HEK293T (cell line): ENCODE results near the gene IRF2BPL.

ENCODE experiments used
- BHLHE40 ChIP-seq: fragments of 450-650 bp; IDR thresholded peaks from 2 replicates; pipeline ENCODE4 v1.6.1; 2016; ENCODE audit warnings: mild to moderate bottlenecking, moderate library complexity, borderline replicate concordance
- FOXM1 ChIP-seq: fragments of 450-650 bp; IDR thresholded peaks from 2 replicates; pipeline ENCODE4 v1.6.1; 2017; ENCODE audit warnings: mild to moderate bottlenecking, borderline replicate concordance
- HDGF ChIP-seq: fragments of 450-650 bp; IDR thresholded peaks from 2 replicates; pipeline ENCODE4 v1.6.1; 2017; ENCODE audit warnings: antibody characterized with exemption, borderline replicate concordance
- L3MBTL2 ChIP-seq: fragments of 450-650 bp; conservative IDR thresholded peaks from 2 replicates; pipeline ENCODE4 v1.6.1; 2016; ENCODE audit warnings: mild to moderate bottlenecking
- SUZ12 ChIP-seq: fragments of 450-650 bp; IDR thresholded peaks from 2 replicates; pipeline ENCODE4 v1.6.1; 2016; ENCODE audit warnings: mild to moderate bottlenecking

GRCh38 chr14:77074969-77075368 is 46.5 kb upstream of the IRF2BPL start:
- TF ChIP-seq L3MBTL2 (no peak), SUZ12 (no peak), HDGF (no peak), BHLHE40 (no peak), FOXM1 (no peak)
